Measurements from ENCODE around the gene FBXL2.
A peak's percentile ranks its signal among the peaks of the same experiment; 100 is the strongest.

FBXL2 gene

GRCh38 chr3:33250712-33251111 is 26.5 kb upstream of the FBXL2 start:
- Histone ChIP-seq H3K9me3 (no peaks in the 10 kb centered on the region), H3K36me3 (no peaks in the 10 kb centered on the region), H3K27ac (no peak overlapping the region), H3K4me2 (no peak overlapping the region), H3K9ac (no peak overlapping the region), H3K4me3 (no peak overlapping the region), H3K4me1 (no peaks in the 10 kb centered on the region), H4K20me1 (no peaks in the 10 kb centered on the region), H3K27me3 (no peaks in the 10 kb centered on the region)
- TF ChIP-seq Cebpa-rat (IDR thresholded peaks at IDR 0.05): no peak

- TF ChIP-seq Cebpa-rat (IDR thresholded peaks at IDR 0.05): no peak
- H3K4me2 ChIP-seq: no peak overlapping the region
- no peaks in the 10 kb centered on the region for H3K9me3 ChIP-seq
- no peak overlapping the region for H3K27ac ChIP-seq
- H3K36me3 ChIP-seq: no peaks in the 10 kb centered on the region
- H3K9ac ChIP-seq: no peak overlapping the region
- H3K4me1 ChIP-seq: no peaks in the 10 kb centered on the region
- H3K27me3 ChIP-seq: no peaks in the 10 kb centered on the region
- no peak overlapping the region for H3K4me3 ChIP-seq
- no peaks in the 10 kb centered on the region for H4K20me1 ChIP-seq
These were observed 21.0 kb upstream of the FBXL2 start for GRCh38 chr3:33256249-33256648.

GRCh38 chr3:33260104-33260503 is 17.1 kb upstream of the FBXL2 start:
- Histone ChIP-seq H3K4me3 (no peak overlapping the region), H3K4me1 (no peaks in the 10 kb centered on the region), H3K36me3 (no peaks in the 10 kb centered on the region), H3K27ac (no peak overlapping the region), H3K9ac (no peak overlapping the region), H3K27me3 (no peaks in the 10 kb centered on the region), H3K9me3 (no peaks in the 10 kb centered on the region), H3K4me2 (no peak overlapping the region), H4K20me1 (no peaks in the 10 kb centered on the region)
- TF ChIP-seq Cebpa-rat (IDR thresholded peaks at IDR 0.05): no peak

- no peak overlapping the region for H3K4me2 ChIP-seq
- no peak for TF ChIP-seq Cebpa-rat (IDR thresholded peaks at IDR 0.05)
- no peak overlapping the region for H3K27ac ChIP-seq
- peaks cover 28% of the 10 kb centered on the region for H3K9me3 ChIP-seq
- H4K20me1 ChIP-seq: no peaks in the 10 kb centered on the region
- no peaks in the 10 kb centered on the region for H3K36me3 ChIP-seq
- no peaks in the 10 kb centered on the region for H3K27me3 ChIP-seq
- H3K4me3 ChIP-seq: no peak overlapping the region
- H3K9ac ChIP-seq: no peak overlapping the region
- no peaks in the 10 kb centered on the region for H3K4me1 ChIP-seq
These were observed 7.9 kb upstream of the FBXL2 start for GRCh38 chr3:33269385-33269784.

- no peak for TF ChIP-seq Cebpa-rat (IDR thresholded peaks at IDR 0.05)
- Histone ChIP-seq H3K4me3 (no peak overlapping the region), H3K27ac (no peak overlapping the region), H3K9ac (no peak overlapping the region), H3K27me3 (no peaks in the 10 kb centered on the region), H3K36me3 (no peaks in the 10 kb centered on the region), H3K4me1 (no peaks in the 10 kb centered on the region), H4K20me1 (no peaks in the 10 kb centered on the region), H3K4me2 (no peak overlapping the region), H3K9me3 (peaks cover 20% of the 10 kb centered on the region)
These were observed 5.9 kb upstream of the FBXL2 start for GRCh38 chr3:33271324-33271723.

DNA sequence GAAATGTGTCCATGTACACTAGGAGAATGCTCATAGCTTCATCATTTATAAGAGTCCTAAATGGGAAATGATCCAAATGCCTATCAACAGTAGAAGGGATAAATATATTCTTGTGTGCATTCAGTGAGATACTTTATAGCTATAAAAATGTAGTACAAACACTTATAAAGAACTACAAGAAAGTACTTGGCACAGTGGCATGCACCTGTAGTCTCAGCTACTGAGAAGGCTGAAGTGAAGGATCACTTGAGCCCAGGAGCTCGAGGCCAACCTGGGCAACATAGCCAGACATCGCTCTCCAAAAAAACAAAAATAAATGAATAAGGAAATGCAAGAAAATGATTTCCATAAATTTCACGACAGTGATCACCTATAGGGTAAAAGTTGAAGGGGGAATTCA is 3.6 kb upstream of the FBXL2 start:
- Histone ChIP-seq H3K4me2 (no peak overlapping the region), H3K27ac (no peak overlapping the region), H3K36me3 (no peaks in the 10 kb centered on the region), H3K4me3 (no peak overlapping the region), H3K4me1 (no peaks in the 10 kb centered on the region), H4K20me1 (no peaks in the 10 kb centered on the region), H3K9me3 (peaks cover 11% of the 10 kb centered on the region), H3K9ac (no peak overlapping the region), H3K27me3 (peaks cover 19% of the 10 kb centered on the region)
- TF ChIP-seq Cebpa-rat (IDR thresholded peaks at IDR 0.05): no peak

DNA sequence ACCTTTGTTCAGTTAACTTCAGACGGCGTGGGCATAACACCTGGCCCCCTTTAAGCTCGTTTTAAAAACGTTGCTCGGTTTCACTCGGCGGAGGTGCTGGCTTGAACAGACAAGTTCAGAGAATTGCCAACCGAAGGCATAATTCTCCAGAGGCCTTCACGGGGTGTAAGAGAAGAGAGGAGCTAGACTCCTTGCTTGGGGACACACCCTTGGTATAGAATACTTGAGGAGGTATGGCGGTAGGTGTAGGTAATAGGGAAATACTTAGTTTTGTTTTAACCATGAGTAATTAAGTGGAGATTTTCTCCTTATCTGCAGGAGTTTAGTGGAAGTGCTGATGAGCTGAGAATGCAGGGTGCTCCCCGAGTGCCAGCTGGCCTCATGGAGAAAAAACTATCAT is 921 bp downstream of the FBXL2 start:
- no peak overlapping the region for H3K4me3 ChIP-seq
- H3K27me3 ChIP-seq: peaks cover 22% of the 10 kb centered on the region
- TF ChIP-seq Cebpa-rat (IDR thresholded peaks at IDR 0.05): no peak
- H4K20me1 ChIP-seq: no peaks in the 10 kb centered on the region
- H3K9me3 ChIP-seq: peaks cover 8% of the 10 kb centered on the region; the same call in 1 of the 2 replicates
- no peaks in the 10 kb centered on the region for H3K36me3 ChIP-seq
- no peak overlapping the region for H3K27ac ChIP-seq
- no peak overlapping the region for H3K9ac ChIP-seq
- H3K4me2 ChIP-seq: peak overlapping the region; percentile 71
- no peaks in the 10 kb centered on the region for H3K4me1 ChIP-seq

DNA sequence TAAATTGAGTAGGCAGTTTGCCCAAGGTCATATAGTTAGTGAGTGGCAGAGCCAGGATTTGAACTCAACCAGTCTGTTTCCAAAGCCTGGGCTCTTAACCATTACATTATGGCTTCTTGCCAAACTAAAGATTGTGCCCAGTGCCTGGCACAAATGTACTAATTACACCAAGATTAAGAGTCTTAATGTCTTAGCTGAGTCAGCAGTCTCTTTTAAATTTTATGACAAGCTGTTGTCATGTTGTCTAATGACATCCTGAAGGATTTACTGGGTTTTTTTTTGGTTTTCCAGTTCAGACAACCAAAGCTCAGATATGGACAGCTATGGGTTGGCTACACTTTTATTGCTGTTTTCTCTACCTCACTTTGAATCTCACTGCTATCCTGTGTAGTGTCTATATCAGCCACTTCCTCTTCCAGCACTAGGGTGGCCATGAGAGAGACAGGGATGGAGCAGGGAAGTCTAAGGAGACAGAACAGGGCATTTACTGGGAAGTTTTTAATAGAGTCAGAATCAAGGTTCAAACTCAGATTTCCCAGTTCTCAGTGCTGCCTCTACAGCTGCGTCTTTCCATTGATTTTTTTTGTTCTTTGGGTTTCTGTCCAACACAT is 10.5 kb downstream of the FBXL2 start:
- no peak overlapping the region for H3K4me2 ChIP-seq
- H3K9ac ChIP-seq: no peak overlapping the region
- no peak overlapping the region for H3K27ac ChIP-seq
- H3K36me3 ChIP-seq: no peaks in the 10 kb centered on the region
- H3K27me3 ChIP-seq: no peaks in the 10 kb centered on the region
- H3K4me3 ChIP-seq: no peak overlapping the region
- no peaks in the 10 kb centered on the region for H3K4me1 ChIP-seq
- TF ChIP-seq Cebpa-rat (IDR thresholded peaks at IDR 0.05): no peak
- peaks cover 27% of the 10 kb centered on the region for H3K9me3 ChIP-seq
- H4K20me1 ChIP-seq: no peaks in the 10 kb centered on the region

- TF ChIP-seq Cebpa-rat (IDR thresholded peaks at IDR 0.05): no peak
- Histone ChIP-seq H3K4me2 (no peak overlapping the region), H3K9ac (no peak overlapping the region), H3K27me3 (no peaks in the 10 kb centered on the region), H3K9me3 (no peaks in the 10 kb centered on the region), H4K20me1 (no peaks in the 10 kb centered on the region), H3K36me3 (no peaks in the 10 kb centered on the region), H3K27ac (no peak overlapping the region), H3K4me1 (no peaks in the 10 kb centered on the region), H3K4me3 (no peak overlapping the region)
These were observed 22.3 kb downstream of the FBXL2 start for GRCh38 chr3:33299395-33300081.

DNA sequence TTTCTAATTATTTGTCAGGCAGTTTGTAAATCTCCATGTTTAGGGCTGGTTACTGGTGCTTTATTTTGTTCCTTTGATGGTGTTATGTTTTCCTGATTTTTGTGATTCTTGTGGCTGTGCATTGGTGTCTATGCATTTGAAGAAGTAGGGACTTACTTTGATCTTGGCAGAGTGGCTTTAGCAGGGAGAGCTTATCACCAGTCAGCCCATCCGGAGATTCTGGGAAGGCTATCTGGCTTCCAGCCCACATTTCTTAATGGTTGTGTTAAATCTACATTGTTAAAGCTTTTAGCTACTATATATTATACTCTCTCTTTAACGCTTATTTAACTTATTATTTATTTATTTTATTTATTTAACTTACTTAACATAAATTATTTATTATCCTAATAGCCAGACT is 35.1 kb downstream of the FBXL2 start:
- Histone ChIP-seq H3K4me2 (no peak overlapping the region), H3K4me3 (no peak overlapping the region), H3K9ac (no peak overlapping the region), H3K4me1 (no peaks in the 10 kb centered on the region), H3K27me3 (no peaks in the 10 kb centered on the region), H3K36me3 (no peaks in the 10 kb centered on the region), H4K20me1 (no peaks in the 10 kb centered on the region), H3K27ac (no peak overlapping the region), H3K9me3 (no peaks in the 10 kb centered on the region)
- no peak for TF ChIP-seq Cebpa-rat (IDR thresholded peaks at IDR 0.05)

Measured in BLaER1 (cell line).